Measurements from ENCODE around the gene AP1M1.
A peak's percentile ranks its signal among the peaks of the same experiment; 100 is the strongest.
"Not testable (repeated sequence)": the region's sequence is repeated elsewhere in the genome, so short reads cannot be mapped to it uniquely, and the experiment has no call there.

The AP1M1 gene

GRCh38 chr19:16197622-16198369 is at the start of gene AP1M1:
TSS of gene AP1M1 (plus strand) at chr19:16197911. CDS start at chr19:16198027, 116 bp downstream.
- DNase-seq: peak; percentile 100

- DNase-seq: no peak
Observed at GRCh38 chr19:16148443-16149229, 49.1 kb upstream of the AP1M1 start.

- DNase-seq: peak; percentile 54
Observed at GRCh38 chr19:16153582-16154336, 44.0 kb upstream of the AP1M1 start.

- DNase-seq: no peak
Observed at GRCh38 chr19:16154557-16154956, 43.2 kb upstream of the AP1M1 start.

GRCh38 chr19:16155128-16155527 is 42.6 kb upstream of the AP1M1 start:
- DNase-seq: no peak

- no peak for DNase-seq
Observed at GRCh38 chr19:16156904-16157303, 40.8 kb upstream of the AP1M1 start.

GRCh38 chr19:16157601-16158000 is 40.1 kb upstream of the AP1M1 start:
- DNase-seq: no peak

- no peak for DNase-seq
Observed at GRCh38 chr19:16159655-16160054, 38.1 kb upstream of the AP1M1 start.

- DNase-seq: no peak
Observed at GRCh38 chr19:16160445-16160942, 37.2 kb upstream of the AP1M1 start.

- peak; percentile 74 for DNase-seq
Observed at GRCh38 chr19:16160943-16161560, 36.7 kb upstream of the AP1M1 start.

- DNase-seq: peak; percentile 65
Observed at GRCh38 chr19:16161840-16162239, 35.9 kb upstream of the AP1M1 start.

- DNase-seq: no peak
Observed at GRCh38 chr19:16164222-16164890, 33.4 kb upstream of the AP1M1 start.

GRCh38 chr19:16166417-16166816 is 31.3 kb upstream of the AP1M1 start:
- no peak for DNase-seq

- DNase-seq: no peak
Observed at GRCh38 chr19:16167055-16167454, 30.7 kb upstream of the AP1M1 start.

- DNase-seq: no peak
Observed at GRCh38 chr19:16168465-16169081, 29.1 kb upstream of the AP1M1 start.

- DNase-seq: no peak
Observed at GRCh38 chr19:16170134-16170533, 27.6 kb upstream of the AP1M1 start.

- DNase-seq: no peak
Observed at GRCh38 chr19:16175954-16176353, 21.8 kb upstream of the AP1M1 start.

- not testable (repeated sequence) for DNase-seq
Observed at GRCh38 chr19:16178866-16179265, 18.8 kb upstream of the AP1M1 start.

- DNase-seq: no peak
Observed at GRCh38 chr19:16180611-16181010, 17.1 kb upstream of the AP1M1 start.

- DNase-seq: no peak
Observed at GRCh38 chr19:16184665-16185122, 13.0 kb upstream of the AP1M1 start.

GRCh38 chr19:16185123-16185767 is 12.5 kb upstream of the AP1M1 start, which contains the start of gene FAM32A:
TSS of gene FAM32A (plus strand) at chr19:16185410. CDS start at chr19:16185443, 33 bp downstream.
- DNase-seq: peak; percentile 99

All from activated CD4-positive, alpha-beta T cell treated with anti-CD3 and anti-CD28 coated beads for 48 hours (primary cell).